Liver (tissue), 9 donors: ENCODE data around the gene TBCA. TPM values are rescaled to one million over a fixed set of nuclear protein-coding genes. Genes with fewer than 3 reads are reported as not detected.

Experiments
- DNase-seq: peaks from one replicate; pipeline ENCODE4 v3.0.0-alpha.2; 2017; ENCODE audit warnings: low spot score
- H3K27ac ChIP-seq, 2 donors: one replicate each; pipeline ENCODE4 v1.7.0; 2013; ENCODE audit warnings: inconsistent platforms in 2 of 2, low read length in 2 of 2, control low read depth in 1 of 2, low read depth in 1 of 2, mild to moderate bottlenecking in 1 of 2
- H3K27me3 ChIP-seq, 4 donors: one replicate each; pipeline versions ENCODE4 v1.6.1 to v1.7.0; 2013; ENCODE audit warnings: low read length in 3 of 4, inconsistent platforms in 1 of 4, mild to moderate bottlenecking in 1 of 4, moderate library complexity in 1 of 4; ENCODE audit not compliant: control insufficient read depth in 4 of 4, insufficient read depth in 4 of 4
- H3K36me3 ChIP-seq, 4 donors: one replicate each; pipeline versions ENCODE4 v1.6.1 to v1.7.0; 2013; ENCODE audit warnings: low read length in 3 of 4, mild to moderate bottlenecking in 3 of 4, low read depth in 1 of 4, moderate library complexity in 1 of 4; ENCODE audit not compliant: control insufficient read depth in 4 of 4, insufficient read depth in 3 of 4
- H3K4me1 ChIP-seq, 4 donors: one replicate each; pipeline versions ENCODE4 v1.6.1 to v1.7.0; 2013; ENCODE audit warnings: low read length in 3 of 4, mild to moderate bottlenecking in 3 of 4, moderate library complexity in 1 of 4; ENCODE audit not compliant: control insufficient read depth in 4 of 4, insufficient read depth in 4 of 4
- H3K4me3 ChIP-seq, 3 donors: one replicate each; pipeline versions ENCODE4 v1.6.1 to v1.7.0; 2013; ENCODE audit warnings: low read length in 3 of 3, control low read depth in 1 of 3, low read depth in 1 of 3, mild to moderate bottlenecking in 1 of 3
- H3K9ac ChIP-seq, 2 donors: one replicate each; pipeline ENCODE4 v1.7.0; 2013; ENCODE audit warnings: low read length in 2 of 2, mild to moderate bottlenecking in 2 of 2, moderate library complexity in 2 of 2, control low read depth in 1 of 2, low read depth in 1 of 2
- H3K9me3 ChIP-seq, 4 donors: one replicate each; pipeline versions ENCODE4 v1.6.1 to v1.7.0; 2013; ENCODE audit warnings: low read length in 3 of 4; ENCODE audit not compliant: control insufficient read depth in 4 of 4
- ATF3 ChIP-seq: IDR thresholded peaks from 2 replicates; pipeline ENCODE4 v1.6.1; 2016; ENCODE audit warnings: antibody characterized with exemption
- CTCF ChIP-seq: fragments of 150-350 bp; IDR thresholded peaks from 2 replicates; pipeline ENCODE4 v1.5.1; 2017; ENCODE audit warnings: improper control_type of control experiment, low read depth, low read length; ENCODE audit not compliant: missing input control
- EGR1 ChIP-seq, 2 donors: IDR thresholded peaks; 2 replicates each; pipeline ENCODE4 v1.6.1; 2016 to 2018; ENCODE audit warnings: antibody characterized with exemption in 2 of 2, low read depth in 2 of 2
- FOXA1 ChIP-seq: IDR thresholded peaks from 2 replicates; pipeline ENCODE4 v1.6.1; 2016; ENCODE audit warnings: antibody characterized with exemption
- FOXA2 ChIP-seq: IDR thresholded peaks from 2 replicates; pipeline ENCODE4 v1.6.1; 2016; ENCODE audit warnings: antibody characterized with exemption
- GABPA ChIP-seq, 2 donors: IDR thresholded peaks in 1 of 2; conservative IDR thresholded peaks in 1 of 2; 2 replicates each; pipeline ENCODE4 v1.6.1; 2016; ENCODE audit warnings: antibody characterized with exemption in 2 of 2, mild to moderate bottlenecking in 1 of 2, moderate library complexity in 1 of 2
- HNF4A ChIP-seq, 2 donors: conservative IDR thresholded peaks; 2 replicates each; pipeline ENCODE4 v1.6.1; 2016; ENCODE audit warnings: antibody characterized with exemption in 2 of 2, mild to moderate bottlenecking in 2 of 2
- JUND ChIP-seq, 2 donors: IDR thresholded peaks; 2 replicates each; pipeline ENCODE4 v1.6.1; 2016; ENCODE audit warnings: antibody characterized with exemption in 2 of 2
- MAX ChIP-seq: IDR thresholded peaks from 2 replicates; pipeline ENCODE4 v1.6.1; 2016; ENCODE audit warnings: antibody characterized with exemption
- RAD21 ChIP-seq, 2 donors: IDR thresholded peaks; 2 replicates each; pipeline ENCODE4 v1.6.1; 2016; ENCODE audit warnings: antibody characterized with exemption in 2 of 2, mild to moderate bottlenecking in 2 of 2
- REST ChIP-seq: IDR thresholded peaks from 2 replicates; pipeline ENCODE4 v1.6.1; 2016; ENCODE audit warnings: antibody characterized with exemption, mild to moderate bottlenecking
- SP1 ChIP-seq: IDR thresholded peaks from 2 replicates; pipeline ENCODE4 v1.6.1; 2018; ENCODE audit warnings: antibody characterized with exemption, mild to moderate bottlenecking
- TAF1 ChIP-seq: conservative IDR thresholded peaks from 2 replicates; pipeline ENCODE4 v1.6.1; 2016; ENCODE audit warnings: antibody characterized with exemption, mild to moderate bottlenecking
- ZBTB33 ChIP-seq: IDR thresholded peaks from 2 replicates; pipeline ENCODE4 v1.6.1; 2016; ENCODE audit warnings: antibody characterized with exemption
- WGBS: extraction: QIAGEN DNeasy Blood & Tissue Kit; methylation state at CpG from one replicate; pipeline ENCODE4 v1.1.7; 2013; 5-methylcytosine and 5-hydroxymethylcytosine counted together
- polyA plus RNA-seq, 2 donors: library from polyadenylated mRNA; stranded (reverse) in 1 of 2; unstranded in 1 of 2; fragments of 200-250 nt in 1 of 2; fragments of >200 nt in 1 of 2; fragmentation: Nextera tagmentation in 1 of 2; extraction: Ambion mirVana in 1 of 2; gene quantifications; one replicate each; pipeline versions ENCODE4 v1.2.1 to v1.2.3, GENCODE V29; 2013 to 2015
- total RNA-seq, 2 donors: library from RNA; depleted of rRNA; stranded (reverse); fragments of >200 nt; gene quantifications; one replicate each; pipeline ENCODE4 v1.2.3, GENCODE V29; 2014
- donor health status: healthy.
- donor health status: healthy.
- donor health status: healthy.
- donor health status: healthy.
- donor health status: healthy.

Gene TBCA
- total and polyA plus RNA-seq, 4 donors: 62.5 to 338 (median 107) TPM

- WGBS: 92% methylated on average over 1 of the region's 1 CpG
- TF ChIP-seq RAD21 (IDR thresholded peaks at IDR 0.05) (no peak), SP1 (no peak), GABPA (IDR thresholded peaks at IDR 0.05 in 1 of 2, conservative IDR thresholded peaks at IDR 0.05 in 1 of 2) (no peak), TAF1 (no peak), CTCF (no peak), REST (no peak), ATF3 (no peak), HNF4A (conservative IDR thresholded peaks at IDR 0.05) (no peak), EGR1 (IDR thresholded peaks at IDR 0.05; ENCODE audit: low read depth in 2 of 2) (no peak), ZBTB33 (no peak), FOXA1 (no peak), FOXA2 (no peak), JUND (IDR thresholded peaks at IDR 0.05) (no peak), MAX (no peak)
- Histone ChIP-seq H3K27me3 (no peaks in the 10 kb centered on the region), H3K9ac (no peak overlapping the region), H3K36me3 (no peaks in the 10 kb centered on the region), H3K4me3 (no peak overlapping the region), H3K27ac (no peak overlapping the region), H3K9me3 (no peaks in the 10 kb centered on the region), H3K4me1 (peaks cover 0 to 6% (median under 1%) of the 10 kb centered on the region in 4 donors)
- DNase-seq: no peak
Measured at GRCh38 chr5:77781076-77781475, 4.9 kb upstream of the TBCA start.

GRCh38 chr5:77778881-77779438 is 2.8 kb upstream of the TBCA start:
- H3K27ac ChIP-seq: no peak overlapping the region
- TF ChIP-seq REST (no peak), ATF3 (no peak), SP1 (no peak), FOXA2 (no peak), ZBTB33 (no peak), GABPA (IDR thresholded peaks at IDR 0.05 in 1 of 2, conservative IDR thresholded peaks at IDR 0.05 in 1 of 2) (no peak)

More at GRCh38 chr5:77778881-77779438, 2.8 kb upstream of the TBCA start:
- no peaks in the 10 kb centered on the region for H3K9me3 ChIP-seq
- H3K9ac ChIP-seq: no peak overlapping the region
- peaks cover under 1 to 14% (median 1%) of the 10 kb centered on the region in 4 donors for H3K4me1 ChIP-seq
- H3K27me3 ChIP-seq: no peaks in the 10 kb centered on the region
- H3K4me3 ChIP-seq: no peak overlapping the region
- DNase-seq: no peak
- WGBS: 94% methylated on average over 2 of the region's 2 CpGs
- no peaks in the 10 kb centered on the region for H3K36me3 ChIP-seq
